Measurements from ENCODE around the gene ZBTB5.
A peak's percentile ranks its signal among the peaks of the same experiment; 100 is the strongest.

ZBTB5 gene

GRCh38 chr9:37408933-37409710 lies 56.1 kb downstream of the ZBTB5 start:
- Histone ChIP-seq H3K36me3 (no peaks in the 10 kb centered on the region), H3K27me3 (ENCODE audit: insufficient read depth, low read depth, severe bottlenecking) (no peaks in the 10 kb centered on the region), H3K4me3 (ENCODE audit: low read depth, low read length) (no peak overlapping the region), H3K27ac (no peak overlapping the region), H3K9me3 (ENCODE audit: severe bottlenecking) (no peaks in the 10 kb centered on the region)
- DNase-seq, result no peak
- TF ChIP-seq CTCF (IDR thresholded peaks at IDR 0.05; ENCODE audit: low read depth, low read length), result no peak

GRCh38 chr9:37407468-37407867 lies 57.8 kb downstream of the ZBTB5 start:
- Histone ChIP-seq H3K4me3 (ENCODE audit: low read depth, low read length) (no peak overlapping the region), H3K27ac (no peak overlapping the region), H3K9me3 (ENCODE audit: severe bottlenecking) (no peaks in the 10 kb centered on the region), H3K36me3 (no peaks in the 10 kb centered on the region), H3K27me3 (ENCODE audit: insufficient read depth, low read depth, severe bottlenecking) (no peaks in the 10 kb centered on the region)
- 0 out of 2 replicates have a peak, but pooled peaks have one; percentile 4 for TF ChIP-seq CTCF (IDR thresholded peaks at IDR 0.05; ENCODE audit: low read depth, low read length)
- DNase-seq, result no peak

GRCh38 chr9:37406603-37407401 lies 58.4 kb downstream of the ZBTB5 start:
- TF ChIP-seq CTCF (IDR thresholded peaks at IDR 0.05; ENCODE audit: low read depth, low read length), result no peak
- H3K4me3 ChIP-seq (ENCODE audit: low read depth, low read length), result no peak overlapping the region

GRCh38 chr9:37405764-37406380 lies 59.4 kb downstream of the ZBTB5 start:
- no peak for DNase-seq
- no peaks in the 10 kb centered on the region for H3K36me3 ChIP-seq
- no peaks in the 10 kb centered on the region for H3K9me3 ChIP-seq (ENCODE audit: severe bottlenecking)
- no peak overlapping the region for H3K27ac ChIP-seq
- no peak overlapping the region for H3K4me3 ChIP-seq (ENCODE audit: low read depth, low read length)
- TF ChIP-seq CTCF (IDR thresholded peaks at IDR 0.05; ENCODE audit: low read depth, low read length), result no peak
- no peaks in the 10 kb centered on the region for H3K27me3 ChIP-seq (ENCODE audit: insufficient read depth, low read depth, severe bottlenecking)

More at GRCh38 chr9:37406603-37407401, 58.4 kb downstream of the ZBTB5 start:
- H3K36me3 ChIP-seq, result no peaks in the 10 kb centered on the region
- H3K9me3 ChIP-seq (ENCODE audit: severe bottlenecking), result no peaks in the 10 kb centered on the region
- no peak for DNase-seq
- H3K27ac ChIP-seq, result no peak overlapping the region
- H3K27me3 ChIP-seq (ENCODE audit: insufficient read depth, low read depth, severe bottlenecking), result no peaks in the 10 kb centered on the region

GRCh38 chr9:37405350-37405749 lies 59.9 kb downstream of the ZBTB5 start:
- DNase-seq, result no peak
- H3K27me3 ChIP-seq (ENCODE audit: insufficient read depth, low read depth, severe bottlenecking), result no peaks in the 10 kb centered on the region
- H3K27ac ChIP-seq, result no peak overlapping the region
- no peaks in the 10 kb centered on the region for H3K9me3 ChIP-seq (ENCODE audit: severe bottlenecking)
- no peak for TF ChIP-seq CTCF (IDR thresholded peaks at IDR 0.05; ENCODE audit: low read depth, low read length)
- no peak overlapping the region for H3K4me3 ChIP-seq (ENCODE audit: low read depth, low read length)
- H3K36me3 ChIP-seq, result no peaks in the 10 kb centered on the region
